GM18907 (cell line): ENCODE results near the gene C1QL2.

ENCODE experiments used
- ATAC-seq: cut with Tn5 transposase; IDR thresholded peaks from one replicate; pipeline ENCODE4 v1.9.1; 2021; ENCODE audit warnings: mild to moderate bottlenecking, moderate library complexity; ENCODE audit not compliant: unreplicated experiment

C1QL2 gene

DNA sequence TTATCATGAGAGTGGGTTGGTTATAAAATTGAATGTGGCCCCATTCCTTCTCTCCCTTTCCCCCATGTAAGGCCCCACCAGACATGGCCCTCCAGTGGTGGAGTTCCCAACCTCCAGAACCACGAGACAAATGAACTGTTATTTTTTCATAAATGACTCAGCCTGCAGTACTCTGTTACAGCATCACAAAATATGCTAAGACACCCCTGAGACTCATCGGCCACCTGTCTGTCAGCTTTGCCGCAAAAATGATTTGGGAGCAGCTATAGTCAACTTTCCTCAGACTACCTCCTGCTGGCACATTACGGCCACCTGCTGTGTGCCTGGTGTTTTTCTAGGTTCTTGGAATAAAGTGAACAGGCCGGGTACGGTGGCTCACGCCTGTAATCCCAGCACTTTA is 21.4 kb upstream of the C1QL2 start:
- no peak for ATAC-seq

DNA sequence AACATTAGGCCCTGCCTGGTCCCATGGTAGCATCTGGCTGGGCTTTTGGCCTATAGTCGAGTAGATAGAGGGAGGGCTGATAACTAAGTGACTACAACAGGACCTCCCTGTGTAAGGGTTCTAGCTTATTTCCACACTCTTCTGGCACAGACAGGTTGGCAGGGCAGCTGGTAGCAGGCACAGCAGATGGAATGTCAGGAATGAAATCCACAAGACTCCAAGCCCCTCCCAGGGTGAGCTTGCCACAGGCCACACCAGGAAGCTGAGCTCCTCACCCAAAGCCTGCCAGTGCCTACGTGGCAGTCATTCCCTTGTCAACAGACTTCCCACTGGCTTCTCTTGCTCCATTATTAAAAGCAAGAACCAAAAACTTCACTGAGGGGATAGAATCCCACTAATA is 20.7 kb upstream of the C1QL2 start:
- no peak for ATAC-seq

DNA sequence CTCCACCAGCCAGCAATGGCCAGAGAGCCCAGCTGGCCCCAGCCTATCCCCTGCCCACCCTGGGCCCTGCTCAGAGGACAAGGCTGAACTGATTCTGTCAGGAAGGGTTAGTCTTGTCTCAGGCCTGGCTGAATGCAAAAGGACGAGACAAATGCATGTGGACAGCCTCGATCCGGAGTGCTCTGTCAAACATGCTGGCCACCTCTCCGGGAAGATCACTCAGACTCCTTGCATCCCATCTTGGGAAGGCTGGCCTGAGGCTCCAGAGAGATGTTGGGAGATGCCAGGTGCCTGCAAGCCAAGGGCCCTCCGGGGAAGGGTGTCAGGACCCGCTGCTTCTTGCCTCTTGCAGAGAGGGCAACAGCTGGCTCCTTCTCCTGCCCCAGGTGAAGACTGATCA is 20.2 kb upstream of the C1QL2 start:
- no peak for ATAC-seq

DNA sequence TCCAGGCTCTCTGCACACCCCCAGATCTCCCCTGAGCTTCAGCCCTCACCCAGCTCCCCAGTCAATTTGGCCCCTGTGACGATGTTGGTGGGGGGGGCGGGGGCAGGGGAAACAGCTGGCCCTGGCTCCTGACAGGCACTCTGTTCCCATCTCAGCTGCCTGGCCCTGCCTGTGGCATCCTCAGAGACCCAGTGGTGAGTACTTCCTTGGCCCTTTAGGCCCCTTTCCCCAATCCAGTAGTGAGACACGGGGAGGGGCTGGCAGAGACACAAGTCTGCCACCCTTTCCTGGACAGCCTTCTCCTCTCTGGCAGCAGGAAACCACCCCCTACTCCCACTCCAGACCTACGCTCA is 19.3 kb upstream of the C1QL2 start:
- no peak for ATAC-seq

DNA sequence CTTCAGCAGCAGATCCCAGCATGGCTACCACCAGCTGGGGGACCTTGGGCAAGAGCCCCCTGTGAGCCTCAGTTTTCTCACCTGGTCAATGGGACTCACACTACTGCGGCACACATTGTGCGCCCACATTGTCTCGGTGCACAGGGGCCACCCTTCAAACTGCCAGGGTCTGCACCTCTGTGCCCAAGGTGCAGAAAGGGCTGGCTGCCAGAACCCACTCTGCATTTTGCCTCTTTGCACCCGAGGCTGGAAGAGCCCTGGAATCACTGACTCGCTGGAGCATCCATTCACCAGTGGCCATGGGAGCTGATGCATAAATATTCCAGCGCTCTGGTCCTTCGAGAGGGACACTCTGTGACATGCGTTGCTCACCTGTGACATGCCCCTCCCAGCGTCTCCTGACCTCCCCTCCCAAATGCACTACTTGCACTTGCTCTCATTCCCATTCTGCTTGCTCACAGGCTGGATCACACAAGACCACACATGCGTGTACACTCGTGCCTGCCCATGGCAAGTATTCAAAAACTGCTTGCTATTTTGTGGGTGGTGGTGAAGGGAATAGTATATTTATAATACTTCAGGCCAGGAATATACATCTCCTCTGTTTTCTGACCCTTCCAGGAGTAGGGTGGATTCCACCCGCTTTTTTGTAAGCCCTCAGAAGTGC is 18.8 kb upstream of the C1QL2 start:
- ATAC-seq = no peak

DNA sequence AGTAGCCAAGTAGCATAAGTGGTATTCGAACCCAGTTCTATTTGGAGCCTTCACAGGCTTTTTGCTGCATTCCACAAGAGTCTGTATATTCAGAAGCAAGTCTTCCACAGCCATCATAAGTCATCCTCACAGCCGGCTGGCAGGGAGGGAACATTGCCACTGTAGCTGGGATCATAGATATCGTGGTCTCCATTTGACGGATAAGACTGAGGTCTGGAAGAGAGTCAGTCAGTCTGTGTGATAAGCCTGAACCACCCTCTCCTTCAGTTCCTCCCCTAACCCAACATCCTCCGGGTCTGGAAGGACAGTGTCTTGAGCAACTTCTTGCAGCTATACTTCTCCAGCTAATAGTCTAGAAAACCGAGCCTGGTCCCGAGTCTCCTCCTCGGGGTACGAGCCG is 17.0 kb upstream of the C1QL2 start:
- ATAC-seq = no peak

DNA sequence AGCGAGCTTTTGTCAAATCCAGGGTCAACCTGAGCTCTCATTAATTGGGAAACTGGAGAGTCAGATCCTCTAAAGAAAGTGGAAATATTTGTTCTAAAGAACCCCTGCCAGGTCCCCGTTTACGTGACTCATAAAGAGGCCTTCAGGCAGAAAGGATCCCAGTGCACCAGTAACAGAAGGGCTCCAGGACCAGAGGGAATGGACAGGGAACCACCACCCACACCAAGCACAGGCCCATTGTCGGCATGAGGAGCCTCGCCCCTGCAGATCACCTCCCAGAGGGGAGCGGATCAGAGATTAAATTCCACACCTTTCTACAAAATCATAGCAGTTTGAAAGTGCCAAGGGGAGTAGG is 16.4 kb upstream of the C1QL2 start:
- ATAC-seq = no peak

DNA sequence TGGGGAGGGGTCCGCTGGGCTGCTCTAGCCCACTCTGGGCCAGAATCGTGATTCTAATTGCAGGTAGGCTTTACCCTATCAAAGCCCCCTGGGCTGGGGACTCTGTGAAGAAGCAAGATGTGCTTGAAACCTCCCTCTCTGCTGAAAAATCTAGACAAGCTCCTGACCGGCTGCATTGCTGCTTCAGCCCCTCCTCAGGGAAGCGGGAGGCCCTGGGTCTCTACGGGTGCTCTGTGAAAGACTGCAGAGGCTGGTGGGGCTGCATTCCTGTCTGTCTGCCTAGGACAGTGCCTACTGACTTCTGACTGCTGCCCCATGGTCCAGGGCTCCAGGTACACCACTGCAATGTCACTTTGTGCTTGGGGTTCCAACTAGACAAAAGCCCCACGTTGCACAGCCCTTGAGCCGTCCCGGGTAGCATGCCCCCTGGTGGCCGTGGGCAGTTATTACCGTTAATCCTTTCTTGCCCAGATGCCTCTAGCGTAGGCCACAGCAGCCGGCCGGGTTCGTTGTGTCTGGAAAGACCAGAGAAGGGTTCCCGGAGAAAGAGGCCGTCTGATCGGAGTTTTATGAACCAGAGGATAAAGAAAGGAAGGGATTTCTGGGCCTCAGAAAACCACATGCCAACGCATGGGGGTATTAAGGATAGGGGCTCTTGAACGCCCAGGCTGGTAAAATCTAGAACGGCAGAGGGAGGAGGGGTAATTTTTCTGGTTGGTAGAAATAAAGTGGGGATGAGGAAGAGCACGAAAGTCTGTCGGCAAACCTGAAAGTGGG is 15.9 kb upstream of the C1QL2 start:
- ATAC-seq = peak; percentile 68

DNA sequence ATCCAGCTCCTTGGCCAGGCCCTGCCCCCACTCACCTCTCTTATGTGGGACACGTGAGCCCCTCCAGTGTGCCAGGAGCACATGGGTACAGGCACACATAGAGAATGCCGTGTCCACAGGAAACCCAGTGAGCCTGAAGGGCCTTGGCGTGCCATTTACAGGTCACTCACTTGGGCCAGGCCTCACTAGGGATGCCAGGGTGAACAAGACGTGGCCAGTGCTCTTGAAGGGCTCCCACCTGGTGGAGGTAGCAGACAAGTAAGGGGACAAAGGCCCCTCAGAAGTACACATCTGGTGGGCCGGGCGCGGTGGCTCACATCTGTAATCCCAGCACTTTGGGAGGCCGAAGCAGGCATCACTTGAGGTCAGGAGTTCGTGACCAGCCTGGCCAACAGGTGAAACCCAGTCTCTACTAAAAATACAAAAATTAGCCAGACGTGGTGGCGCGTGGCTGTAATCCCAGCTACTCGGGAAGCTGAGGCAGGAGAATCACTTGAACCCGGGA is 15.1 kb upstream of the C1QL2 start:
- no peak for ATAC-seq

DNA sequence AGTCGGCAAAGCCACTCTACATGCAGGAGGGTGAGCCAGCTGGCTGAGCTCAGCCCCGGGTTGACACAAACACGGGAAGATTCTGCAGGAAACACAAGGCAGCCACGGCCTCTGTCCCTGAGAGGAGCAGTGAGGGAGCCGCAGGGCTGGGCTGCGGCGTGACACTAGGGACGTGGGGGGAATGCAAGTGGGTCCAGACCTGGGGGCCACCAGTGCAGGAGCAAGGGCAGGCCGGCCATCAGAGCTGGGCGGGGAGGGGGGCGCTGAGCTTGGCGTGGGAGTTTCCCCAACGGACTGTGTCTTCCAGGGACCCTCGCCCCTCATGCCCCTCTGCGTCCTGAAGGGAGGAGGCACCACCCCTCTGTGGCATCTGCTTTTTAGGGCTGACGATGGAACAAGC is 12.0 kb upstream of the C1QL2 start:
- ATAC-seq = no peak

DNA sequence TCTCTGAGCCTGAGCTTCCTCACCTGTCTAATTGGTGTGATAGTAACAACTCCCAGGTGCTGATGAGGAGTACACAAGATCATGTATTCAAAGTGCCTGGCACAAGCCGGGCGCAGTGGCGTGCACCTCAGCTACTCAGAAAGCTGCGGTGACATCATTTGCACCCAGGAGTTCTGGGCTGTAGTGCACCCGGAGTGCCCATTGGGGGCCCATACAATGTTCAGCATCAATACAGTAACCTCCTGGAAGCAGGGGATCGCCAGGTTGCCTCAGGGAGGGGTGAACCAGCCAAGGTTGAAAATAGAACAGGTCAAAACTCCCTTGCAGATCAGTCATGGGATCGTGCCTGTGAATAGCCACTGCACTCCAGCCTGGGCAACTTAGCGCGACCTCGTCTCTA is 11.2 kb upstream of the C1QL2 start:
- ATAC-seq = no peak

DNA sequence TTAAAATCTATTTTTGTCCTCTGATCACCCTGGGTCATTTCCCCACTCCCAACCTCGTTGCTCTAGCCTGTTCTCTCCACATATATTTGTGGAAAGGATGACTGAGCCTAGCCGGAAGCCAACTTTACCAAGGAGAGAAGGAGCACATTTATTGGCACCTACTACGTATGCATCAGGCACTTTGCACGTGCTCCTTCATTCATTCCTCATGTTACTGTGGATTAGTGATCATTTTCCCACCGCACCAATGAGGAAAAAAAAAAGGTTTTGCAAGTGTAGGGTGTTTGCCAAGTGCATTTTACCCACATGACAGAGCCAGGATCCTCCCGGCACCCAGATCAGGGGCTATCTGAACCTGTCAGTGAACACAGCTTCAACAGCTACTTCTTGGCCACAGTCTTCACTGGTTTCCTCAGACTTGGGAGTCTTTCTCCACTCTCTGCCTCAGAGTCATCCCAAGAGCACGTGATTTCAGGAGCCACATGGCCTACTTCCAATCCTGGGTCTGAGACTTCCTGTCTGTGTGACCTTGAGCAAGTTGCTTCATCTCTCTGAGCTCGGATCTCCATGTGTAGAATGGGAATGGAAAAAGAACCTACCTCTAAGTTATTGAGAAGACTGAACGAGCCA is 1.9 kb upstream of the C1QL2 start:
- no peak for ATAC-seq

DNA sequence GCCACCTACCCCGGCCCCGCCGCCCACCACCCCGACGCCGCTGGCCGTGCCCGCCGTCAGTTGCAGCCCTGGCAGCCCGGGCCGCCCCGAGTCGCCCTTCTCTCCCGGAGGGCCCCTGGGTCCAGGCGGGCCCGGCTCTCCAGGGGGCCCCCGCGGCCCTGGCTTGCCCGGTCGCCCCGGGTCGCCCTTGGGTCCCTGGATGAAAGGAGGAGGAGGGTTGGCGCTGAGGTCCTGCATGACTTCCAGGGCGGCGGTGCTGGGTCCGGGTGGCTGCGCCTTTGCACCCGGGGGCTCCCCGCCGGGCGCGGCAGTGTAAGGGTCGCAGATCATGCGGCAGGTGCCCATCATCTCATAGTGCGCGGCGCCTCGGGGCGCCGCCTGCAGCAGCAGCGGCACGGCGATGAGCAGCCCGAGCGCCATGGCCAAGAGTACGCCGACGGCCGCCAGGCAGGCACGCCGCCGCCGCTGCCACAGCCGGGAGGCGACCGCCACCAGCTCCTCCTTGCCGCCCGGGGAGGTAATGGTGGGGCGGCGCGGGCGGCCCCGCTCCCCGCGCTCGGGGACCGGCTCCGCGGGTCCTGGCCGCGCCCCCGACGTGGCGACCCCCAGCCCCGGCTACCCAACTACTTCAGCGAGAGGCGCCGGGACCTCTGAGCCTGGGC is 570 bp downstream of the C1QL2 start:
- ATAC-seq = no peak

DNA sequence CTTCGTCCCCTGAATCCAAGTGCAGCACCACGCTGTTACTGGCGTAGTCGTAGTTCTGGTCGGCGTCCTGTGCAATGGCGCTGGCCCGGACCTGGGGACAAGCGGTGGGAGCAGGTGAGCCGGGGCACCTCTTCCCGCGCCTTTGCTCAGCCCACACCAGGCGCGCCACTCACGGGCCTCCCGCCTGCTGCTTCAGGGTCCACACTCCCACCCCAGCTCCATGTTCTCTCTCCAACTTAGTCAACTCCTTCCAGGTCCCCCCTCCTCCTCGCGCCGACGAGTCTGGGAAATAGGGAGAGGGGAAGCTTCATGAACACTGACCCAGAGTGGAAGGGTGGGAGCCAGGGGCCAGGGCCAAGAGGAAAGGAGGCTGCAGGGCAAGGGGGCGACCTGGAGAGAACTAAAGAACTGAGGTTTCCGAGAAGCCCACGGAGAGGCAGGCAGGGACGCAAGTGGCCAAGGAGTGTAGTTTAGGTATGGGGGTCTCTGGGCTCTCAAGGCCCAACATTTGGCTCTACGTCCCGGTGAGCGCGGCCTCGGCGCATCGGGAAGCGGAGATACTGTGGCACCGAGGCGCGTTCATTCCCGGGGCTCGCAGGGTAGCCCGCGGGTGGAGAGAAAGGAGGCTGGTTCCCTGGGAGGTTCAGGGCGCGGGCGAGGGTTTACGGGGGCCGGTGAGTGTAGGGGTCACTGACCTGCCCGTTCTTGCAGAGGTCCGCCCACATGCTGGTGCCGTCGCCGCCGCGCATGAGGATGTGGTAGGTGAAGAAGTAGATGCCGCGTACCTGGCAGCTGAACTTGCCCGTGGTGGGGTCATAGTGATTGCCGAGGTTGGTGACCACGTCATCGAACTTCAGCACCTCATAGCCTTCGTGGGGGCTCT is 1.4 kb downstream of the C1QL2 start:
- ATAC-seq = no peak

DNA sequence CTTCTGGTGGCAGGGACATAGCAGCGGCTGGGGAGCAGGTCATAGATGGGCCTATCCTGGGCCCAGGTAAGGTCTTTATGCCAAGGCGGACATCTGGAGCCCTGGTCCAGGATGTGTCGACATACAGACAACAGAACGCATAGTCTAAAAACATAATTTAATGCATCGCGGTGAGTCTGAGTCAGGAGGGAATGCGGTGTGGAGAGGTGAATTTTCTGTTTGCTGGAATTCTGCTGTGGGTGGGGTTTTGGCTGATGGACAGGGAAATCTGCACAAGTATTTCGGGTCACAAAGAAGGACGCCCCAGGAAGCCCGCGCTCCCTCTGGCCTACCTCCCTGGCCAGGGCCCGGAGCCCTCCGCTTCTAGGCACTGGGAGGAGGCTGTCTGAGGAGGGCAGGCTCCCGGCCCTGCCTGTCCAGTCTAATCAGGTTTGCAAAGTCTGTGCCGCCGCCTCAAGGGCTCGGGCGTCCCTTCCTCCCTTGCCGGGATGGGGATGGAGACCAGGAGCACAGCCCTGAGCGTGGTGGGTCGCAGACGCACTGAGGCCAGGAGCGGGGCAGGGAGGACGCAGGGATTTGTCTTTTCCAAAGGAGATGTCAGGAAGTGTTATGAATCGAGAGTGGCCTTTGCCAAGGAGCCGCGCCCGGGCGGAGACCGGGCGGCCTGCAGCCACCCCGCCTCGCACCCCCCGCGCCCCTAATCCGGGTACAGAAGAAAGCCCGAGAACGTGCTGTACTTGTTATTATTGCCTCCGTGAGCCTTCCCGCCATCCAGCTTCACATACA is 2.3 kb downstream of the C1QL2 start:
- ATAC-seq = no peak

DNA sequence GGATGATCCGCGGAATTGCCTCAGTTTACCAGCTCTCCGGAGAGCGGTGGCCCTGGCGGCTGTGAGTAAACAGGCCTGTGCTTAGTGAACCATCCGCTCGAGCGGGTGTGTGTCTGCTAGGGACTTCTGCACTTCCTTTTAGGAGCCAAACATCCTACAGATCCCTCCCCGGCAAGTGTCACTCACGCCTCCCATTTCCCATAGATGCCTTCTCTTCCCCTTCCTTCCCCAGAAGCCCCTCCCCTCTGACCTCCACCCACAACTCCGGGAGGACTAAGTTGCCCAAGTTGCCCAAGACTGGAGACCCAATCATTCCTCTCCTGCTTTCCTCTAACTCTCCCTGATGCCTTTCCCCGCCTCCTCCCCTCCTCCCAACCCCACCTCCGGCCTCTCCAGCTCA is 2.9 kb downstream of the C1QL2 start:
- ATAC-seq = no peak

DNA sequence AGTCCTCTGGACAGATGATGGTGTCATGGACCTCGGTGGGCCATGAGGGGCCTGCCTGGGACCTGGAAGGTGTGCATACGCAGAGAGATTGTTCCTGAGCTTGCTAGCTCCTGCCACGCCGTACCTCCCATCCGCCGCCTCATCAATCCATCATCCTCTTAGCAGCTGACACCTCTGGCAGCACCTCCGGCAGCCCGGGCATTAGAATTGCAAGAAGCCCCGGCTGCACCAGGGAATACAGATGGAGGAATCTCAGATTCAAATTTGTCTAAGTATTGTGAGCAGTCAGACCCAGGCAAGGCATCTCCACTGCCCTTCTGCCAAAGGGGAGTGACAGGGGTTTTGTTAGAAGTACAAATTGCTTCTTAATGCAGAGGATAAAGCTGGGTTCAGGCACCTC is 4.5 kb downstream of the C1QL2 start:
- ATAC-seq = no peak

DNA sequence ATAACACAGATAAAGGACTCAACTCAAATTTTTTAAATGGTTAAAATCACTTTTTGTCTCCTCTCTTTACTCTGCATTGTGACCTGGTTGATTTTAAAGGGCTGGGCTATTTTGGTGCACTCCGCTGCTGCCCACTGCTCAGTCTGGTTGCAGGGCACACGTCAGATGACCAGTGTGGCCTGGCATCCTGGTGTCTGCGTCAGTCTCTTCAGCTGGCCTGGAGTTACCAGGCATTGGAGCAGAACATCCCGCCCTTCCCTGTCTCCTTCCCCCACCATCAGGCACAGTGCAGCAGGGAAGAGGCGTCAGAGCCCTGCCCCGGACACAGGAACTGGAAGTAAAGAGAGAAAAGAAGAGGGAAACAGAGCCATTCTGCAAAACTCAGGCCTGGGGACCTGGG is 8.9 kb downstream of the C1QL2 start:
- no peak for ATAC-seq

DNA sequence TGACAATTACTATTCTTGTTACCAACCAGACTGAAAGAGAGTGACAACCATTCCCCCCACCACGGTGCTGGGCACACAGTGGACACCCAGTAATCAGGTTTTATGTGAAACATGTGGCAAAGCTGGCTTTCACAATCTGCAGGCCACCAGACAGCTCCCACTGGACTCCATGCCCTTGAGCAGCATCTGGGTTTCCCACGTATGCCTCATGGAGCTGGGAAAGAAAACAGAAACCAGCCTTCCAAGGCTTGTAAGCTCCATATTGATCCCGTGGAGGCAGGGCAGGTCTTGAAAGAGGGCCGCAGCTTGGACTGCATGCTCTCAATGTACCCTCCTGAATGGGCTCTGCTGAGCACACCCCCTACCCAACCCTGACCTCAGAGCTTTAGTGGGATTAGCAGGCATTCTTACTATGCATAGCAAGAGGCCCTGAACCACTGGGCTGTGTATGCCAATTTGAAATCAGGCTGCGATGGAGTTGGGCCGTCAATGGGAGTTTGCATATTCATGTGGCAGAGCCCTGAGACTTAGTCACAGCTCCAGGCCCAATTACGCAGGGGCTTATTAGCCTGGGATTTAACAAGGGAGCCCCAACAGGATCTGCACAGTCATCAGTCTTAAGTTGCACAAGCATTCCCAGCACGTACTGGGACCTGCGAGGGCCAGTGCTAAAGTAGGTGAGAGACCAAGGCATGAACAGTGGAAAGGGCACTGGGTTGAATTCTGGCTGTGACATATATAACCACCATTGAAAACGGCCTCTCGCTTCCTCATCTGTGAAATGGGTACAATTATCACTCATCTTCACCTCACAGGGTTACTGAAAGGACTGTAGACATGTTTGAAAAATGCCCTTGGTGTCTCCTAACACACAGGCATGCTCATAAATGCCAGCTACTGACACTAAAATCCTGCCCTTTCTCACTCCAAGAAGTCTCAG is 10.5 kb downstream of the C1QL2 start:
- no peak for ATAC-seq
